RWPE2 (cell line): ENCODE measurements around the gene CARD19.

Experiments used
- ATAC-seq: fragments of 200-7000 bp; cut with Tn5 transposase; 3 replicates; pipeline ENCODE4 v1.9.1; 2021; ENCODE audit warnings: low read depth
- DNase-seq: peaks from one replicate; pipeline ENCODE4 v3.0.0-alpha.2; 2020; ENCODE audit warnings: low spot score
- H3K27ac ChIP-seq: fragments of 450-650 bp; 2 replicates; pipeline ENCODE4 v1.5.1; 2017; ENCODE audit warnings: mild to moderate bottlenecking; ENCODE audit not compliant: poor library complexity, severe bottlenecking
- H3K27me3 ChIP-seq: fragments of 250-450 bp; sonication (Bioruptor Pico); 2 replicates; pipeline ENCODE4 v1.5.1; 2021; ENCODE audit warnings: mild to moderate bottlenecking, moderate library complexity; ENCODE audit not compliant: insufficient read depth, poor library complexity, severe bottlenecking
- H3K36me3 ChIP-seq: fragments of 250-450 bp; sonication (Bioruptor Pico); 2 replicates; pipeline ENCODE4 v1.5.1; 2020; ENCODE audit warnings: low read depth, mild to moderate bottlenecking, moderate library complexity
- H3K4me1 ChIP-seq: fragments of 250-450 bp; sonication (Bioruptor Pico); 2 replicates; pipeline ENCODE4 v1.5.1; 2021; ENCODE audit warnings: mild to moderate bottlenecking, moderate library complexity; ENCODE audit not compliant: insufficient read depth, poor library complexity, severe bottlenecking
- H3K4me3 ChIP-seq: fragments of 250-450 bp; sonication (Bioruptor Pico); 2 replicates; pipeline ENCODE4 v1.5.1; 2021; ENCODE audit warnings: mild to moderate bottlenecking, moderate library complexity; ENCODE audit not compliant: severe bottlenecking
- H3K9me3 ChIP-seq: fragments of 250-450 bp; sonication (Bioruptor Pico); 2 replicates; pipeline ENCODE4 v1.5.1; 2021; ENCODE audit warnings: mild to moderate bottlenecking, moderate library complexity; ENCODE audit not compliant: severe bottlenecking
- CTCF ChIP-seq: fragments of 450-650 bp; IDR thresholded peaks from one replicate; pipeline ENCODE4 v1.5.1; 2017; ENCODE audit warnings: mild to moderate bottlenecking, moderate library complexity; ENCODE audit not compliant: poor library complexity, severe bottlenecking

Gene CARD19

GRCh38 chr9:93147632-93148031 is 51.6 kb downstream of the CARD19 start:
- no peak for TF ChIP-seq CTCF
- Histone ChIP-seq H3K4me3 (no peak overlapping the region), H3K27ac (no peak overlapping the region), H3K4me1 (peaks cover 9% of the 10 kb centered on the region), H3K9me3 (no peaks in the 10 kb centered on the region), H3K36me3 (no peaks in the 10 kb centered on the region), H3K27me3 (no peaks in the 10 kb centered on the region)
- DNase-seq (no peak), ATAC-seq (no peak)

- Histone ChIP-seq H3K27ac (no peak overlapping the region), H3K4me1 (peaks cover 9% of the 10 kb centered on the region), H3K4me3 (no peak overlapping the region), H3K36me3 (no peaks in the 10 kb centered on the region), H3K9me3 (no peaks in the 10 kb centered on the region), H3K27me3 (no peaks in the 10 kb centered on the region)
- DNase-seq: no peak
- ATAC-seq: no peak
- TF ChIP-seq CTCF: no peak
Observed at GRCh38 chr9:93148721-93149120, 52.7 kb downstream of the CARD19 start.

GRCh38 chr9:93149361-93149760 is 53.3 kb downstream of the CARD19 start:
- TF ChIP-seq CTCF: no peak
- no peaks in the 10 kb centered on the region for H3K9me3 ChIP-seq
- H3K4me1 ChIP-seq: peaks cover 3% of the 10 kb centered on the region
- no peak overlapping the region for H3K27ac ChIP-seq
- H3K27me3 ChIP-seq: no peaks in the 10 kb centered on the region
- ATAC-seq: peak; percentile 29; the same call in 1 of the 3 replicates
- H3K4me3 ChIP-seq: no peak overlapping the region
- no peak for DNase-seq
- H3K36me3 ChIP-seq: no peaks in the 10 kb centered on the region

GRCh38 chr9:93151097-93151784 is 55.2 kb downstream of the CARD19 start:
- ATAC-seq: no peak
- DNase-seq: no peak
- no peak for TF ChIP-seq CTCF
- Histone ChIP-seq H3K36me3 (no peaks in the 10 kb centered on the region), H3K9me3 (no peaks in the 10 kb centered on the region), H3K4me1 (no peaks in the 10 kb centered on the region), H3K27ac (no peak overlapping the region), H3K4me3 (no peak overlapping the region), H3K27me3 (no peaks in the 10 kb centered on the region)

GRCh38 chr9:93154293-93154903 is 58.4 kb downstream of the CARD19 start:
- no peaks in the 10 kb centered on the region for H3K4me1 ChIP-seq
- no peaks in the 10 kb centered on the region for H3K9me3 ChIP-seq
- no peaks in the 10 kb centered on the region for H3K36me3 ChIP-seq
- no peaks in the 10 kb centered on the region for H3K27me3 ChIP-seq
- DNase-seq (no peak), ATAC-seq (no peak)
- no peak overlapping the region for H3K27ac ChIP-seq
- H3K4me3 ChIP-seq: no peak overlapping the region
- peak; percentile 41 for TF ChIP-seq CTCF
